ENCODE data around the gene ETV6.

- TF ChIP-seq CTCF (IDR thresholded peaks at IDR 0.05), result no peak
- TF ChIP-seq POLR2A (IDR thresholded peaks at IDR 0.05), result no peak
Measured at GRCh38 chr12:11777962-11778361, 128.5 kb downstream of the ETV6 start.

Measured in testis (tissue), 2 donors.